A549 (cell line): ENCODE results near the gene POC1B. TPM values are rescaled to one million over a fixed set of nuclear protein-coding genes. Genes with fewer than 3 reads are reported as not detected.

ENCODE experiments used
- ATOH8 ChIP-seq: fragments of 250-450 bp; sonication (Bioruptor Pico); IDR thresholded peaks from 2 replicates; pipeline ENCODE4 v1.5.0; 2020; ENCODE audit warnings: low read depth, mild to moderate bottlenecking, moderate library complexity
- CBX8 ChIP-seq: fragments of 200-600 bp; sonication (generic); IDR thresholded peaks from 2 replicates; pipeline ENCODE4 v1.6.1; 2016
- CHD2 ChIP-seq: fragments of 150-350 bp; IDR thresholded peaks from 2 replicates; pipeline ENCODE4 v1.6.1; 2014; ENCODE audit warnings: low read length; ENCODE audit not compliant: partially characterized antibody
- CHD4 ChIP-seq: fragments of 200-600 bp; sonication (generic); IDR thresholded peaks from 2 replicates; pipeline ENCODE4 v1.6.1; 2016; ENCODE audit warnings: antibody characterized with exemption, mild to moderate bottlenecking, borderline replicate concordance
- EHF ChIP-seq: fragments of 250-450 bp; sonication (Bioruptor Pico); IDR thresholded peaks from 2 replicates; pipeline ENCODE4 v1.5.0; 2020; ENCODE audit warnings: mild to moderate bottlenecking
- EP300 ChIP-seq, 2 experiments: fragments of >200 bp; sonication (Bioruptor Twin); formaldehyde crosslinking; IDR thresholded peaks; 2 replicates in 1 of 2; 3 replicates in 1 of 2; pipeline ENCODE4 v1.6.1; 2016 to 2017
- ESRRA ChIP-seq: fragments of 150-350 bp; IDR thresholded peaks from 2 replicates; pipeline ENCODE4 v1.6.1; 2014; ENCODE audit warnings: mild to moderate bottlenecking, low read length, borderline replicate concordance
- FOSL2 ChIP-seq, 2 experiments: fragments of 450-650 bp in 1 of 2; fragments of >200 bp in 1 of 2; sonication (Bioruptor Twin) in 1 of 2; formaldehyde crosslinking; IDR thresholded peaks; 2 replicates each; pipeline versions ENCODE4 v1.5.0 to v1.6.1; 2016 to 2020; ENCODE audit warnings: mild to moderate bottlenecking in 1 of 2, moderate library complexity in 1 of 2
- HEYL ChIP-seq: fragments of 250-450 bp; sonication (Bioruptor Pico); IDR thresholded peaks from 2 replicates; pipeline ENCODE4 v1.8.0; 2021; ENCODE audit warnings: mild to moderate bottlenecking, moderate library complexity
- HOXA7 ChIP-seq: fragments of 250-450 bp; sonication (Bioruptor Pico); IDR thresholded peaks from 2 replicates; pipeline ENCODE4 v1.5.0; 2020; ENCODE audit warnings: mild to moderate bottlenecking, moderate library complexity
- HOXB5 ChIP-seq: fragments of 250-450 bp; sonication (Bioruptor Pico); IDR thresholded peaks from 2 replicates; pipeline ENCODE4 v1.5.0; 2020; ENCODE audit warnings: mild to moderate bottlenecking, moderate library complexity
- JUN ChIP-seq, 2 experiments: fragments of >200 bp; sonication (Bioruptor Twin); formaldehyde crosslinking; IDR thresholded peaks; 2 replicates in 1 of 2; 3 replicates in 1 of 2; pipeline ENCODE4 v1.6.1; 2016 to 2017
- JUNB ChIP-seq: fragments of >200 bp; sonication (Bioruptor Twin); formaldehyde crosslinking; IDR thresholded peaks from 2 replicates; pipeline ENCODE4 v1.6.1; 2016
- KDM1A ChIP-seq: fragments of 200-600 bp; sonication (generic); IDR thresholded peaks from 2 replicates; pipeline ENCODE4 v1.6.1; 2016; ENCODE audit warnings: low read depth, mild to moderate bottlenecking
- MAZ ChIP-seq: fragments of 150-350 bp; IDR thresholded peaks from 2 replicates; pipeline ENCODE4 v1.6.1; 2014; ENCODE audit warnings: antibody characterized with exemption, low read depth, low read length, borderline replicate concordance
- MYC ChIP-seq: IDR thresholded peaks from 2 replicates; pipeline ENCODE4 v1.6.1; 2012; ENCODE audit warnings: mild to moderate bottlenecking, inconsistent platforms, low read length, improper control_type of control experiment, borderline replicate concordance
- PHF8 ChIP-seq: fragments of 200-600 bp; sonication (generic); IDR thresholded peaks from 2 replicates; pipeline ENCODE4 v1.6.1; 2016; ENCODE audit warnings: low read depth, mild to moderate bottlenecking, antibody characterized with exemption, moderate library complexity, borderline replicate concordance
- POLR2A ChIP-seq: IDR thresholded peaks from 2 replicates; pipeline ENCODE4 v1.6.1; 2012; ENCODE audit warnings: mild to moderate bottlenecking, low read length
- RAD21 ChIP-seq, 2 experiments: fragments of >200 bp in 1 of 2; sonication (Bioruptor Twin) in 1 of 2; formaldehyde crosslinking in 1 of 2; IDR thresholded peaks in 1 of 2; conservative IDR thresholded peaks in 1 of 2; 2 replicates in 1 of 2; 3 replicates in 1 of 2; pipeline ENCODE4 v1.6.1; 2012 to 2018; ENCODE audit warnings: inconsistent platforms in 1 of 2
- RARB ChIP-seq: fragments of 250-450 bp; sonication (Bioruptor Pico); IDR thresholded peaks from 2 replicates; pipeline ENCODE4 v1.8.0; 2021; ENCODE audit warnings: mild to moderate bottlenecking, moderate library complexity
- RNF2 ChIP-seq: fragments of 200-600 bp; sonication (generic); IDR thresholded peaks from 2 replicates; pipeline ENCODE4 v1.6.1; 2016; ENCODE audit warnings: low read depth, mild to moderate bottlenecking, antibody characterized with exemption, moderate library complexity, borderline replicate concordance
- SMC3 ChIP-seq: fragments of >200 bp; sonication (Bioruptor Twin); formaldehyde crosslinking; IDR thresholded peaks from 3 replicates; pipeline ENCODE4 v1.6.1; 2018; ENCODE audit warnings: inconsistent platforms
- SREBF2 ChIP-seq: fragments of 450-650 bp; IDR thresholded peaks from 2 replicates; pipeline ENCODE4 v1.6.1; 2014; ENCODE audit warnings: mild to moderate bottlenecking, moderate library complexity
- TFCP2L1 ChIP-seq: fragments of 250-450 bp; sonication (Bioruptor Pico); IDR thresholded peaks from 2 replicates; pipeline ENCODE4 v1.5.0; 2021; ENCODE audit warnings: mild to moderate bottlenecking
- TP53 ChIP-seq: fragments of 250-450 bp; sonication (Bioruptor Pico); IDR thresholded peaks from 2 replicates; pipeline ENCODE4 v1.5.0; 2021; ENCODE audit warnings: mild to moderate bottlenecking, moderate library complexity
- ZC3H11A ChIP-seq: fragments of 450-650 bp; IDR thresholded peaks from 2 replicates; pipeline ENCODE4 v1.6.1; 2014; ENCODE audit warnings: antibody characterized with exemption, mild to moderate bottlenecking
- ZNF302 ChIP-seq: fragments of 250-450 bp; sonication (Bioruptor Pico); IDR thresholded peaks from 2 replicates; pipeline ENCODE4 v1.9.0; 2021; ENCODE audit warnings: inconsistent platforms, mild to moderate bottlenecking, moderate library complexity
- polyA plus RNA-seq, 4 experiments: library from polyadenylated mRNA; depleted of rRNA in 3 of 4; stranded (reverse); fragments of >200 nt; fragmentation: RNase III in 1 of 4; extraction: RNeasy Plus Mini Kit Qiagen cat#74134 plus additional on column Dnase treatment in 1 of 4; gene quantifications; 2 replicates in 3 of 4; 3 replicates in 1 of 4; pipeline ENCODE4 v1.2.3, GENCODE V29; 2011 to 2017
- TF ChIP-seq, protein P1 (sequence below): fragments of 150-350 bp; IDR thresholded peaks from 2 replicates; pipeline ENCODE4 v1.6.1; 2014; ENCODE audit warnings: low read depth, mild to moderate bottlenecking, low read length
- TF ChIP-seq, protein P2 (sequence below): IDR thresholded peaks from 2 replicates; pipeline ENCODE4 v1.6.1; 2012; ENCODE audit warnings: low read depth, borderline replicate concordance

POC1B gene
- polyA plus RNA-seq, 2 of the 4 experiments (the other 2 are of a cell fraction) = 10.8 to 38.6 TPM

DNA sequence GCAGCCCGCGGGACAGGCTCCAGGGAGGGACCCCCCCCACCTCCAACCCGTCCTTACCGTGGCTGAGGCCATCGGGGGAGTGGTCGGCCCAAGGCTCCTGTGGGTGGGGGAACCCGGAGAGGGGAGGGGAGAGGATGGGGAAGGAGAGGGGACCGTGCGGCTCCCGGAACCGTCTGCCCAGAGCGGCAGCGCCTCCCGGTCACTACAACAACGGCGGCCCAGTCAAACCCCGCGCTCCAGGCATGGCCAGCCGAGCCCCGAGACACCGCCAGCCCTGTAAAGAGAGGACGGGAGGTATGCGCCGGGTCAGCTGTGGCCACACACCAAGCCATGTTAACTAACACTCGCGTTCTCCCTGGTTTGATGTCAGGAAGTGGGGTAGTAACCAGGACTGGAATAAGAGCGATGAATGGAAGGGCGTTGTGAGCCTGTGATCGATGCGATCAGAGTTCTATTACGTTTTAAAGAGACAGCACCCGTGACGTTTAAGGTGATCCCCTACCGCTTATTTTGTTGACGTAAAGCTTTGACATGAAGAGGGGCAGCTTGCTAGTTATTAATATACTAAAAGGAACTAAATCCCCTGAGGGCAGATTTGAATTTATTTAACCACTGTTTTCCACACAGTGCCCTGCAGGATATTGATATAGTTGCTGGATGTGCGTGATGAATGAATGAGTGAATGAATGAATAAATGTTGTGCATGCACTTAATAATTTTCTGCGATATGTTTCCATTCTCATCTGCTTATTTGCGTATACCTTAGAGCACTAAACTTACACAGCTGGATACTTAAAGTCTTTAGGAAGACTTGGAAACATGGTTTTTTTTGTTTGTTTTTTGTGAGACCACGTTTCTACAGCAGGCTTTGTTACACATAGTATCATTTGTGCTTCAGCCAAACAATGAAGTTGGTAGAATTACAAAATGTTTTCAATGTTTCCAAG is at the start of gene POC1B (continued):
- TF ChIP-seq CHD4 (no peak), EHF (no peak), RARB (no peak), ZC3H11A (no peak), POLR2A (peak; percentile 22), KDM1A (no peak), FOSL2 (IDR thresholded peaks at IDR 0.05) (no peak), FOSL2 (CRISPR knock-in tag; IDR thresholded peaks at IDR 0.05) (no peak), ATOH8 (CRISPR knock-in tag) (no peak), TFCP2L1 (CRISPR knock-in tag) (no peak), JUNB (no peak), RAD21 (conservative IDR thresholded peaks at IDR 0.05 in 1 of 2, IDR thresholded peaks at IDR 0.05 in 1 of 2) (0 out of 5 replicates have a peak, but pooled peaks of 1 of the 2 experiments have one; percentile 13), CHD2 (no peak), EP300 (IDR thresholded peaks at IDR 0.05) (no peak), HEYL (CRISPR knock-in tag) (no peak), CBX8 (no peak), ESRRA (no peak), ZNF302 (CRISPR knock-in tag) (no peak), SMC3 (no peak; the same call in 2 of the 3 replicates), PHF8 (peak; percentile 54), SREBF2 (no peak), MAZ (no peak), RNF2 (no peak), MYC (no peak), JUN (IDR thresholded peaks at IDR 0.05) (peak; percentile 33 to 73; a peak in 2 of 5 replicates), HOXB5 (CRISPR knock-in tag) (no peak), TP53 (CRISPR knock-in tag) (no peak), HOXA7 (CRISPR knock-in tag) (no peak)
- TF ChIP-seq, protein P1, sequence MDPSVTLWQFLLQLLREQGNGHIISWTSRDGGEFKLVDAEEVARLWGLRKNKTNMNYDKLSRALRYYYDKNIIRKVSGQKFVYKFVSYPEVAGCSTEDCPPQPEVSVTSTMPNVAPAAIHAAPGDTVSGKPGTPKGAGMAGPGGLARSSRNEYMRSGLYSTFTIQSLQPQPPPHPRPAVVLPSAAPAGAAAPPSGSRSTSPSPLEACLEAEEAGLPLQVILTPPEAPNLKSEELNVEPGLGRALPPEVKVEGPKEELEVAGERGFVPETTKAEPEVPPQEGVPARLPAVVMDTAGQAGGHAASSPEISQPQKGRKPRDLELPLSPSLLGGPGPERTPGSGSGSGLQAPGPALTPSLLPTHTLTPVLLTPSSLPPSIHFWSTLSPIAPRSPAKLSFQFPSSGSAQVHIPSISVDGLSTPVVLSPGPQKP = 0 out of 2 replicates have a peak, but pooled peaks have one; percentile 51
- TF ChIP-seq, protein P2, sequence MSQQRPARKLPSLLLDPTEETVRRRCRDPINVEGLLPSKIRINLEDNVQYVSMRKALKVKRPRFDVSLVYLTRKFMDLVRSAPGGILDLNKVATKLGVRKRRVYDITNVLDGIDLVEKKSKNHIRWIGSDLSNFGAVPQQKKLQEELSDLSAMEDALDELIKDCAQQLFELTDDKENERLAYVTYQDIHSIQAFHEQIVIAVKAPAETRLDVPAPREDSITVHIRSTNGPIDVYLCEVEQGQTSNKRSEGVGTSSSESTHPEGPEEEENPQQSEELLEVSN = peak; percentile 88; the same call in 1 of the 2 replicates
